Cardiac fibroblast (primary cell): Measurements from ENCODE around the gene LDB1.
A peak's percentile ranks its signal among the peaks of the same experiment; 100 is the strongest.

ENCODE experiments used
- DNase-seq, 2 donors: peaks; one replicate each; pipeline versions ENCODE4 v3.0.0 to v3.0.0-alpha.2; 2010; ENCODE audit warnings: low read depth in 2 of 2
- H3K4me3 ChIP-seq, 2 donors: replicated peaks in 1 of 2; 1 replicate in 1 of 2; 2 replicates in 1 of 2; pipeline ENCODE4 v1.5.1; 2011; ENCODE audit warnings: low read depth in 2 of 2, low read length in 2 of 2, mild to moderate bottlenecking in 2 of 2, moderate library complexity in 1 of 2
- TF ChIP-seq, protein P1 (sequence below): IDR thresholded peaks from one replicate; pipeline ENCODE4 v1.5.1; 2011; ENCODE audit warnings: low read depth, mild to moderate bottlenecking, low read length, inconsistent platforms

Gene LDB1

GRCh38 chr10:102154466-102155116 is 34.4 kb upstream of the LDB1 start:
- H3K4me3 ChIP-seq = no peak overlapping the region
- DNase-seq = no peak
- TF ChIP-seq, protein P1, sequence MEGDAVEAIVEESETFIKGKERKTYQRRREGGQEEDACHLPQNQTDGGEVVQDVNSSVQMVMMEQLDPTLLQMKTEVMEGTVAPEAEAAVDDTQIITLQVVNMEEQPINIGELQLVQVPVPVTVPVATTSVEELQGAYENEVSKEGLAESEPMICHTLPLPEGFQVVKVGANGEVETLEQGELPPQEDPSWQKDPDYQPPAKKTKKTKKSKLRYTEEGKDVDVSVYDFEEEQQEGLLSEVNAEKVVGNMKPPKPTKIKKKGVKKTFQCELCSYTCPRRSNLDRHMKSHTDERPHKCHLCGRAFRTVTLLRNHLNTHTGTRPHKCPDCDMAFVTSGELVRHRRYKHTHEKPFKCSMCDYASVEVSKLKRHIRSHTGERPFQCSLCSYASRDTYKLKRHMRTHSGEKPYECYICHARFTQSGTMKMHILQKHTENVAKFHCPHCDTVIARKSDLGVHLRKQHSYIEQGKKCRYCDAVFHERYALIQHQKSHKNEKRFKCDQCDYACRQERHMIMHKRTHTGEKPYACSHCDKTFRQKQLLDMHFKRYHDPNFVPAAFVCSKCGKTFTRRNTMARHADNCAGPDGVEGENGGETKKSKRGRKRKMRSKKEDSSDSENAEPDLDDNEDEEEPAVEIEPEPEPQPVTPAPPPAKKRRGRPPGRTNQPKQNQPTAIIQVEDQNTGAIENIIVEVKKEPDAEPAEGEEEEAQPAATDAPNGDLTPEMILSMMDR = no peak

DNA sequence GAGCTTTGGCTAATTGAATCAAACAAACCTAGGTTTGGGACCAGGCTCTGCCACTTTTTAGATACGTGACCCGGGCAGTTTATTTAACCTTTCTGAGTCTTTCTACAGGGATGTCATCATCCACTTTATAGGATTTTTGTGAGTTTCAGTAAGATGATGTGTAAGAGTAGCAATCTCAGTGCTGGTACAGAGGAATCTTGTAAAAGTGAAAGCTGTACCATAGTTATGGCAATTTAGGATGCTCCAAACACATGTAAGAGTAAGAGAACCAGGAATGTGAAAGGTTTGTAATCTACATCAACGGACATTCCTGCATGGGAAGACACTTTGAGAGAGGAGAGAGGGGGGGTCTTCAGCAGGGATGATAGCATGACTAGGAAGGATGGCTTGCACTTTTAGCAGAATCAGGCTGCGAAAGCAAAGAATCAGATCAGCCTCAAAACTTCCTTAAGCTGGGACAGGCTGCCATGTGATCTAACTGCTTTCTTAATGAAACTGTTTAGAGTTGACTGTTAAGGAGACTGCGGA is 33.0 kb upstream of the LDB1 start:
- H3K4me3 ChIP-seq = peak overlapping the region; percentile 96 to 98
- TF ChIP-seq, protein P1 = no peak
- DNase-seq = peak in 1 of 2 donors; percentile 23

- peak in 1 of 2 donors; percentile 27 for DNase-seq
- H3K4me3 ChIP-seq = peak overlapping the region; percentile 96 to 98
- TF ChIP-seq, protein P1 = no peak
Measured at GRCh38 chr10:102152545-102152890, 32.4 kb upstream of the LDB1 start.

GRCh38 chr10:102151774-102152544 is 31.8 kb upstream of the LDB1 start, which contains the start of gene NOLC1:
Gene NOLC1, plus strand, starts transcription at chr10:102152389. Its CDS starts 22 bp downstream, at chr10:102152411.
- TF ChIP-seq, protein P1 = no peak
- peak within 1 kb of the TSS; percentile 96 to 98 for H3K4me3 ChIP-seq
- peak; percentile 99 for DNase-seq

- TF ChIP-seq, protein P1 = no peak
- peak overlapping the region; percentile 48 to 98 for H3K4me3 ChIP-seq
- peak; percentile 58 to 77 for DNase-seq
Measured at GRCh38 chr10:102150970-102151773, 31.0 kb upstream of the LDB1 start.

DNA sequence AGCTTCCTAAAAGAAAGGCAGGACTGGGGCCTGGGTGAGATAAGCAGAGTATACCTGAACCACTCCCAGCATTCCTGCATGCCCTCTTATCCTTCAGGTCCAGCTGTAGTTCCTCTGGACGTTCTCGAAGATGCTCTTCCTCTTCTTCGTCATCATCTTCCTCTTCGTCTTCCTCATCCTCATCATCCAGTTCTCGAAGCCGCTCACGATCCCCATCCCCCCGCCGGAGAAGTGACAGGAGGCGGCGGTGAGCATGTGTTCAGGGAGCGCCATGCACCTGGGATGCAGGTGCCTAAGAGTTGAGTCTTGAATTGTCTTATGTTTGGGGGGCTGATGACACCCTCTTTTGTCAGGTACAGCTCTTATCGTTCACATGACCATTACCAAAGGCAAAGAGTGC is 28.1 kb upstream of the LDB1 start:
- TF ChIP-seq, protein P1 = no peak
- no peak for DNase-seq
- H3K4me3 ChIP-seq = no peak overlapping the region
